HEK293 (cell line): ENCODE data around the gene AKT1.

Experiments used
- CTCF ChIA-PET: fragments of 350-600 bp; formaldehyde crosslinking; extraction: SDS; loops from one replicate; lab custom pipeline; 2021; ENCODE audit warnings: antibody characterized with exemption; lab: Yijun Ruan, JAX
- POLR2A ChIA-PET: fragments of 300-600 bp; formaldehyde crosslinking; extraction: SDS; loops from one replicate; lab custom pipeline; 2020; ENCODE audit warnings: antibody characterized with exemption, inconsistent platforms; lab: Yijun Ruan, JAX
- H3K27ac ChIP-seq: fragments of 200-500 bp; sonication (Bioruptor generic); 2 replicates; pipeline ENCODE4 v1.5.1; 2014; ENCODE audit warnings: low read depth, low read length, control low read depth, inconsistent platforms; ENCODE audit errors: extremely low read depth
- H3K36me3 ChIP-seq, 2 experiments: fragments of 200-500 bp in 1 of 2; sonication (Bioruptor generic) in 1 of 2; 1 replicate in 1 of 2; 2 replicates in 1 of 2; pipeline ENCODE4 v1.5.1; 2014 to 2017; ENCODE audit warnings: inconsistent platforms in 2 of 2, low read length in 2 of 2; ENCODE audit not compliant: control insufficient read depth in 2 of 2, insufficient read depth in 1 of 2
- H3K4me1 ChIP-seq: fragments of 200-500 bp; sonication (Bioruptor generic); 2 replicates; pipeline ENCODE4 v1.5.1; 2014; ENCODE audit warnings: mild to moderate bottlenecking, low read length, inconsistent platforms; ENCODE audit not compliant: control insufficient read depth, insufficient read depth
- H3K4me3 ChIP-seq: 2 replicates; pipeline ENCODE4 v1.5.1; 2011; ENCODE audit warnings: low read depth, mild to moderate bottlenecking, control low read depth, low read length, moderate library complexity
- H3K9me3 ChIP-seq: fragments of 200-500 bp; sonication (Bioruptor generic); 2 replicates; pipeline ENCODE4 v1.5.1; 2014; ENCODE audit warnings: low read depth, low read length, inconsistent platforms; ENCODE audit not compliant: control insufficient read depth, insufficient read depth
- BCL6B ChIP-seq: fragments of 450-650 bp; formaldehyde crosslinking; IDR thresholded peaks from 2 replicates; pipeline ENCODE4 v1.5.1; 2017; ENCODE audit warnings: missing biosample characterization, missing genetic modification characterization
- CTCF ChIP-seq: fragments of 450-650 bp; formaldehyde crosslinking; IDR thresholded peaks from 2 replicates; pipeline ENCODE4 v1.5.1; 2016; ENCODE audit warnings: missing biosample characterization, missing genetic modification characterization
- EGR2 ChIP-seq: fragments of 450-650 bp; formaldehyde crosslinking; IDR thresholded peaks from 2 replicates; pipeline ENCODE4 v1.5.1; 2016; ENCODE audit warnings: low read depth, missing biosample characterization, missing genetic modification characterization
- HIC1 ChIP-seq: fragments of 450-650 bp; formaldehyde crosslinking; IDR thresholded peaks from 2 replicates; pipeline ENCODE4 v1.5.1; 2016; ENCODE audit warnings: missing biosample characterization, missing genetic modification characterization
- PRDM4 ChIP-seq: fragments of 450-650 bp; formaldehyde crosslinking; IDR thresholded peaks from 2 replicates; pipeline ENCODE4 v1.5.1; 2017; ENCODE audit warnings: missing biosample characterization, missing genetic modification characterization
- SP2 ChIP-seq: fragments of 450-650 bp; formaldehyde crosslinking; IDR thresholded peaks from 2 replicates; pipeline ENCODE4 v1.5.1; 2016; ENCODE audit warnings: missing biosample characterization, missing genetic modification characterization
- SP3 ChIP-seq: fragments of 450-650 bp; formaldehyde crosslinking; IDR thresholded peaks from 2 replicates; pipeline ENCODE4 v1.5.1; 2016; ENCODE audit warnings: missing biosample characterization, missing genetic modification characterization
- WT1 ChIP-seq: fragments of 450-650 bp; formaldehyde crosslinking; IDR thresholded peaks from 2 replicates; pipeline ENCODE4 v1.5.1; 2016; ENCODE audit warnings: missing biosample characterization, missing genetic modification characterization
- YY1 ChIP-seq: fragments of 450-650 bp; formaldehyde crosslinking; IDR thresholded peaks from 2 replicates; pipeline ENCODE4 v1.5.1; 2018; ENCODE audit warnings: missing biosample characterization, missing genetic modification characterization
- YY2 ChIP-seq: fragments of 450-650 bp; formaldehyde crosslinking; IDR thresholded peaks from 2 replicates; pipeline ENCODE4 v1.5.1; 2016; ENCODE audit warnings: missing biosample characterization, missing genetic modification characterization
- ZFHX2 ChIP-seq: fragments of 450-650 bp; formaldehyde crosslinking; conservative IDR thresholded peaks from 2 replicates; pipeline ENCODE4 v1.5.1; 2016; ENCODE audit warnings: missing biosample characterization, missing genetic modification characterization
- ZNF2 ChIP-seq: fragments of 450-650 bp; formaldehyde crosslinking; IDR thresholded peaks from 2 replicates; pipeline ENCODE4 v1.5.1; 2016; ENCODE audit warnings: missing biosample characterization, missing genetic modification characterization
- ZNF341 ChIP-seq: fragments of 450-650 bp; formaldehyde crosslinking; IDR thresholded peaks from 2 replicates; pipeline ENCODE4; 2016; ENCODE audit warnings: low read depth, missing biosample characterization, missing genetic modification characterization
- ZNF423 ChIP-seq: fragments of 450-650 bp; formaldehyde crosslinking; IDR thresholded peaks from 2 replicates; pipeline ENCODE4 v1.5.1; 2016; ENCODE audit warnings: missing biosample characterization, missing genetic modification characterization
- ZNF48 ChIP-seq: fragments of 450-650 bp; formaldehyde crosslinking; IDR thresholded peaks from 2 replicates; pipeline ENCODE4 v1.5.1; 2016; ENCODE audit warnings: missing biosample characterization, missing genetic modification characterization
- ZNF530 ChIP-seq: fragments of 450-650 bp; formaldehyde crosslinking; IDR thresholded peaks from 2 replicates; pipeline ENCODE4 v1.5.1; 2016; ENCODE audit warnings: low read depth, missing biosample characterization, missing genetic modification characterization
- ZNF549 ChIP-seq: fragments of 450-650 bp; IDR thresholded peaks from 2 replicates; pipeline ENCODE4 v1.5.1; 2018; ENCODE audit warnings: missing biosample characterization, missing genetic modification characterization, mild to moderate bottlenecking, inconsistent platforms, moderate library complexity
- ZNF580 ChIP-seq: fragments of 450-650 bp; formaldehyde crosslinking; IDR thresholded peaks from 2 replicates; pipeline ENCODE4 v1.5.1; 2016; ENCODE audit warnings: missing biosample characterization, missing genetic modification characterization

The AKT1 gene

GRCh38 chr14:104726600-104727451 is 68.7 kb downstream of the AKT1 start:
- Histone ChIP-seq H3K36me3 (no peaks in the 10 kb centered on the region), H3K4me3 (no peak overlapping the region), H3K27ac (no peak overlapping the region), H3K4me1 (no peaks in the 10 kb centered on the region; the same call in 1 of the 2 replicates), H3K9me3 (no peaks in the 10 kb centered on the region)
- TF ChIP-seq ZNF580 (tag by site-specific recombination) (no peak), ZNF423 (tag by site-specific recombination) (0 out of 2 replicates have a peak, but pooled peaks have one; percentile 13), ZNF2 (tag by site-specific recombination) (no peak), SP2 (tag by site-specific recombination) (no peak), PRDM4 (no peak), EGR2 (tag by site-specific recombination) (no peak), WT1 (tag by site-specific recombination) (no peak), SP3 (tag by site-specific recombination) (no peak), YY2 (no peak), CTCF (tag by site-specific recombination) (peak; percentile 45; the same call in 1 of the 2 replicates), ZNF48 (tag by site-specific recombination) (no peak), ZNF341 (no peak), ZNF549 (no peak), YY1 (no peak), HIC1 (tag by site-specific recombination) (0 out of 2 replicates have a peak, but pooled peaks have one; percentile 28), ZFHX2 (tag by site-specific recombination) (0 out of 2 replicates have a peak, but pooled peaks have one; percentile 7), ZNF530 (tag by site-specific recombination) (no peak), BCL6B (tag by site-specific recombination) (no peak)
- ChIA-PET CTCF (interaction anchor here (2.0 kb wide), 1 partner anchor 10 kb away, joined by 4 read pairs; no protein-coding TSS in a partner anchor), POLR2A (interaction anchor here (0.9 kb wide), 1 partner anchor 26 kb away, joined by 4 read pairs; the partner anchor contains the start of gene SIVA1)
